H1 (cell line): ENCODE results near the gene PI4KA. TPM values are rescaled to one million over a fixed set of nuclear protein-coding genes. Genes with fewer than 3 reads are reported as not detected.
"Not testable (repeated sequence)": the region's sequence is repeated elsewhere in the genome, so short reads cannot be mapped to it uniquely, and the experiment has no call there.

Source experiments
- CTCF ChIA-PET: fragments of 300-600 bp; sonication (Branson Sonifier 250); formaldehyde crosslinking; loops from one replicate; lab custom pipeline; 2021; ENCODE audit not compliant: partially characterized antibody; lab: Charles Lee
- POLR2A ChIA-PET: fragments of 300-600 bp; sonication (Branson Sonifier 250); formaldehyde crosslinking; loops from one replicate; lab custom pipeline; 2021; ENCODE audit warnings: inconsistent platforms; ENCODE audit not compliant: partially characterized antibody; lab: Charles Lee
- DNase-seq, 2 experiments: peaks; one replicate each; pipeline versions ENCODE4 v3.0.0 to v3.0.0-alpha.2; 2010 to 2022; ENCODE audit warnings: low spot score in 2 of 2, low read depth in 1 of 2, mixed read lengths in 1 of 2
- FAIRE-seq: peaks from 2 replicates; lab custom pipeline; 2011; peaks lifted over from hg19 to GRCh38; lab: Jason Lieb, UNC
- H2AFZ ChIP-seq: 2 replicates; pipeline ENCODE4 v1.8.1; 2012; ENCODE audit warnings: low read length, inconsistent platforms
- H2AK5ac ChIP-seq: 2 replicates; pipeline ENCODE4 v1.6.1; 2013; ENCODE audit warnings: low read depth, low read length
- H2BK120ac ChIP-seq: replicated peaks from 2 replicates; pipeline ENCODE3; 2013; ENCODE audit warnings: low read depth, low read length, inconsistent platforms
- H2BK12ac ChIP-seq: 2 replicates; pipeline ENCODE4 v1.6.1; 2013; ENCODE audit warnings: low read depth, low read length
- H2BK15ac ChIP-seq: 2 replicates; pipeline ENCODE4 v1.6.1; 2013; ENCODE audit warnings: low read length
- H2BK20ac ChIP-seq: 2 replicates; pipeline ENCODE4 v1.6.1; 2013; ENCODE audit warnings: low read length
- H2BK5ac ChIP-seq: 2 replicates; pipeline ENCODE4 v1.6.1; 2013; ENCODE audit warnings: low read depth, low read length
- H3K14ac ChIP-seq: 2 replicates; pipeline ENCODE4 v1.6.1; 2013; ENCODE audit warnings: inconsistent platforms; ENCODE audit not compliant: insufficient read length
- H3K18ac ChIP-seq: 2 replicates; pipeline ENCODE4 v1.6.1; 2013; ENCODE audit warnings: low read length; ENCODE audit errors: extremely low read depth
- H3K23ac ChIP-seq: 2 replicates; pipeline ENCODE4 v1.6.1; 2013; ENCODE audit warnings: inconsistent platforms; ENCODE audit not compliant: insufficient read length
- H3K23me2 ChIP-seq: 2 replicates; pipeline ENCODE4 v1.6.1; 2013; ENCODE audit warnings: low read depth, low read length
- H3K27ac ChIP-seq: 2 replicates; pipeline ENCODE4 v1.6.1; 2011; ENCODE audit warnings: low read depth, low read length, inconsistent platforms
- H3K27me3 ChIP-seq, 4 experiments: replicated peaks in 1 of 4; 1 replicate in 1 of 4; 2 replicates in 3 of 4; pipeline versions ENCODE4 v1.6.1 to v1.8.1; 2011 to 2013; ENCODE audit warnings: low read length in 3 of 4, mild to moderate bottlenecking in 3 of 4, inconsistent platforms in 2 of 4, mixed read lengths in 2 of 4, moderate library complexity in 1 of 4; ENCODE audit not compliant: control insufficient read depth in 3 of 4, insufficient read depth in 3 of 4; ENCODE audit errors: extremely low read depth in 1 of 4
- H3K36me3 ChIP-seq, 4 experiments: 2 replicates each; pipeline versions ENCODE4 v1.6.1 to v1.8.1; 2011 to 2013; ENCODE audit warnings: mild to moderate bottlenecking in 4 of 4, low read length in 3 of 4, moderate library complexity in 2 of 4, control low read depth in 1 of 4, inconsistent platforms in 1 of 4; ENCODE audit not compliant: insufficient read depth in 4 of 4, control insufficient read depth in 2 of 4
- H3K4ac ChIP-seq: replicated peaks from 2 replicates; pipeline ENCODE3; 2013; ENCODE audit warnings: low read length, low read depth, mixed read lengths, inconsistent platforms; ENCODE audit not compliant: insufficient read length
- H3K4me1 ChIP-seq, 4 experiments: replicated peaks in 1 of 4; 1 replicate in 1 of 4; 2 replicates in 3 of 4; pipeline versions ENCODE4 v1.6.1 to v1.8.1; 2011 to 2013; ENCODE audit warnings: low read length in 3 of 4, inconsistent platforms in 2 of 4, mixed read lengths in 1 of 4; ENCODE audit not compliant: insufficient read depth in 4 of 4, control insufficient read depth in 3 of 4
- H3K4me2 ChIP-seq, 2 experiments: 2 replicates each; pipeline versions ENCODE4 v1.6.1 to v1.8.1; 2011 to 2013; ENCODE audit warnings: low read depth in 2 of 2, low read length in 2 of 2, control low read depth in 1 of 2, inconsistent platforms in 1 of 2, mild to moderate bottlenecking in 1 of 2; ENCODE audit not compliant: insufficient read depth in 1 of 2
- H3K4me3 ChIP-seq, 4 experiments: fragments of 200-600, 300-600 bp in 1 of 4; sonication (generic), shearing (Covaris generic), sonication (Bioruptor Twin) in 1 of 4; 2 replicates each; pipeline versions ENCODE4 v1.5.1 to v1.8.1; 2011 to 2016; ENCODE audit warnings: low read length in 4 of 4, low read depth in 3 of 4, control low read depth in 2 of 4, inconsistent platforms in 2 of 4, mild to moderate bottlenecking in 2 of 4, mixed read lengths in 1 of 4, moderate library complexity in 1 of 4; ENCODE audit not compliant: insufficient read depth in 2 of 4; ENCODE audit errors: extremely low read depth in 1 of 4
- H3K56ac ChIP-seq: replicated peaks from 2 replicates; pipeline ENCODE3; 2013; ENCODE audit warnings: low read depth, mild to moderate bottlenecking, mixed read lengths, low read length, inconsistent platforms; ENCODE audit not compliant: insufficient read length
- H3K79me1 ChIP-seq: 2 replicates; pipeline ENCODE4 v1.6.1; 2013; ENCODE audit warnings: low read depth, low read length, control low read depth
- H3K79me2 ChIP-seq, 2 experiments: 2 replicates each; pipeline versions ENCODE4 v1.6.1 to v1.8.1; 2012 to 2013; ENCODE audit warnings: low read length in 2 of 2, mild to moderate bottlenecking in 2 of 2, inconsistent platforms in 1 of 2; ENCODE audit not compliant: insufficient read depth in 2 of 2, control insufficient read depth in 1 of 2
- H3K9ac ChIP-seq, 4 experiments: replicated peaks in 1 of 4; 1 replicate in 1 of 4; 2 replicates in 3 of 4; pipeline versions ENCODE4 v1.6.1 to v1.8.1; 2011 to 2013; ENCODE audit warnings: low read depth in 3 of 4, low read length in 3 of 4, control low read depth in 2 of 4, mild to moderate bottlenecking in 2 of 4, moderate library complexity in 2 of 4, inconsistent platforms in 1 of 4; ENCODE audit errors: extremely low read depth in 1 of 4
- H3K9me3 ChIP-seq, 2 experiments: 2 replicates each; pipeline versions ENCODE4 v1.6.1 to v1.8.1; 2012 to 2013; ENCODE audit warnings: mild to moderate bottlenecking in 2 of 2, moderate library complexity in 2 of 2, control low read depth in 1 of 2, inconsistent platforms in 1 of 2, low read depth in 1 of 2, low read length in 1 of 2, mixed read lengths in 1 of 2; ENCODE audit not compliant: insufficient read depth in 2 of 2
- H4K20me1 ChIP-seq, 2 experiments: replicated peaks in 1 of 2; 2 replicates each; pipeline versions ENCODE3 to v1.8.1; 2011 to 2013; ENCODE audit warnings: inconsistent platforms in 2 of 2, low read length in 2 of 2, mild to moderate bottlenecking in 1 of 2; ENCODE audit not compliant: insufficient read depth in 2 of 2, control insufficient read depth in 1 of 2
- H4K5ac ChIP-seq: 2 replicates; pipeline ENCODE4 v1.6.1; 2013; ENCODE audit warnings: low read length, low read depth, mixed read lengths, inconsistent platforms; ENCODE audit not compliant: insufficient read length
- H4K8ac ChIP-seq: 2 replicates; pipeline ENCODE4 v1.8.0; 2013; ENCODE audit warnings: mild to moderate bottlenecking, moderate library complexity, low read length, inconsistent platforms; ENCODE audit not compliant: insufficient read depth; ENCODE audit errors: extremely low read depth
- H4K91ac ChIP-seq: replicated peaks from 2 replicates; pipeline ENCODE3; 2013; ENCODE audit warnings: low read length, mixed read lengths, inconsistent platforms; ENCODE audit not compliant: insufficient read length
- KDM4A ChIP-seq: IDR thresholded peaks from one replicate; pipeline ENCODE4 v1.7.1; 2012; ENCODE audit warnings: low read depth, mild to moderate bottlenecking, moderate library complexity, low read length, inconsistent platforms; ENCODE audit not compliant: severe bottlenecking
- WGBS, 2 experiments: shearing (Covaris generic) in 1 of 2; methylation state at CpG; one replicate each; pipeline versions ENCODE4 v1.1.6 to v1.1.7; 2013 to 2015; ENCODE audit warnings: low lambda C conversion rate in 2 of 2, mixed read lengths in 2 of 2, inconsistent platforms in 1 of 2, low coverage in 1 of 2, missing lambda C conversion rate in 1 of 2; ENCODE audit not compliant: insufficient replicate concordance in 2 of 2, insufficient coverage in 1 of 2, insufficient read length in 1 of 2; ENCODE audit errors: extremely low coverage in 1 of 2, missing lambda C conversion rate in 1 of 2; 5-methylcytosine and 5-hydroxymethylcytosine counted together
- polyA plus RNA-seq, 7 experiments: library from polyadenylated mRNA; depleted of rRNA in 3 of 7; stranded (reverse) in 5 of 7; unstranded in 2 of 7; fragments of >200 nt in 5 of 7; fragments of 200-250 nt in 2 of 7; gene quantifications; 1 replicate in 5 of 7; 2 replicates in 1 of 7; 4 replicates in 1 of 7; pipeline versions ENCODE4 v1.2.1 to v1.2.3, GENCODE V29; 2011 to 2013; ENCODE audit warnings: missing spikeins in 2 of 7, mixed read lengths in 2 of 7
- total RNA-seq: library from RNA; stranded (reverse); fragmentation: NEBNext Ultra II Directional; extraction: Animal tissue kit (Norgen Biotek cat#: 25700); gene quantifications from 2 replicates; pipeline ENCODE4 v1.2.1, GENCODE V29; 2021

Gene PI4KA
- total and polyA plus RNA-seq, 2 of the 8 experiments (the other 6 are each of a cell fraction or from before 2014, with no cell fraction given), result 22.5 to 37.7 TPM

GRCh38 chr22:20703414-20703806 lies 155.2 kb downstream of the PI4KA start:
- DNase-seq, result peak in 1 of 2 experiments; percentile 63
- H3K9ac ChIP-seq, H2BK120ac ChIP-seq, H2BK15ac ChIP-seq, H3K14ac ChIP-seq, H3K27ac ChIP-seq, FAIRE-seq, H3K23ac ChIP-seq, H3K27me3 ChIP-seq, H4K5ac ChIP-seq, H3K79me2 ChIP-seq, H3K23me2 ChIP-seq, H3K36me3 ChIP-seq, H3K79me1 ChIP-seq, H4K91ac ChIP-seq, H2BK5ac ChIP-seq, H4K20me1 ChIP-seq, H3K4me1 ChIP-seq, H3K4ac ChIP-seq, POLR2A ChIA-PET, H2BK20ac ChIP-seq, H2AFZ ChIP-seq, H3K56ac ChIP-seq, H2AK5ac ChIP-seq, H2BK12ac ChIP-seq, H3K18ac ChIP-seq, H3K9me3 ChIP-seq: not testable (repeated sequence)
- 4% methylated on average over 5 of the region's 25 CpGs; no CpG with 5 or more reads in 1 of the 2 experiments for whole genome bisulfite sequencing, 2 experiments
- CTCF ChIA-PET, result interaction anchor here (1.2 to 1.4 kb wide), 2 partner anchors 97 to 130 kb away, joined by 3 to 5 read pairs; no protein-coding TSS in a partner anchor
- Histone ChIP-seq H4K8ac (peak overlapping the region; percentile 25; the same call in 1 of the 2 replicates), H3K4me3 (peak overlapping the region in 1 of 4 experiments; percentile 38; a peak in 2 of 8 replicates), H3K4me2 (peak overlapping the region; percentile 21 to 56; a peak in 2 of 4 replicates)
- TF ChIP-seq KDM4A, result peak; percentile 48
